ENCODE measurements around the gene RPL18. TPM values are rescaled to one million over a fixed set of nuclear protein-coding genes. Genes with fewer than 3 reads are reported as not detected.

RPL18 gene
- total and polyA plus RNA-seq, 8 donors = 1,028 to 1,744 (median 1,547) TPM

DNA sequence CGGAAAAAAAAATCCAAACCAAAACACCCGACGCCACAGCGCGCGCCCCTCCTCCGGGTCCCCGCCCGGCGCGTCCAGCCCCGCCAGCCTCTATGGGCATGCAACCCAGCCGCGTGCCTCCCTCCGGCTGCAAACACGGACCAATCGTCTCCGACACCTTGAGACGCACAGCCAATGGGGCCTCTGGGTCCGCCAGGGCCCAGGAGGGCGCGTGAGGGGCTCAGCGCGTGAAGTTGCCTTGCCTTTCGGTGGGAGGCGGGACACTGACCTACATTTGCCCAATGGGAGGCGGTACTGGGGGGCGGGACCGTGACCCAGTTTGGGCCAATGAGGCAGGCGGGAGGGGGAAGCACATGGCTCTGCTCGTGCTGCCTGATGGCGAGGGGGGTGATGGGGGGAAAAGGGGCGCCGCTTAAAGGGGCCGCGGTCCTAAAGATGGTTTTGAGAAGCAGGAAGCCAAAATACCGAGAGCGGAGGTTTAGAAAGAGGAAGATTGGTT is 18.5 kb upstream of the RPL18 start:
- TF ChIP-seq, protein P1, sequence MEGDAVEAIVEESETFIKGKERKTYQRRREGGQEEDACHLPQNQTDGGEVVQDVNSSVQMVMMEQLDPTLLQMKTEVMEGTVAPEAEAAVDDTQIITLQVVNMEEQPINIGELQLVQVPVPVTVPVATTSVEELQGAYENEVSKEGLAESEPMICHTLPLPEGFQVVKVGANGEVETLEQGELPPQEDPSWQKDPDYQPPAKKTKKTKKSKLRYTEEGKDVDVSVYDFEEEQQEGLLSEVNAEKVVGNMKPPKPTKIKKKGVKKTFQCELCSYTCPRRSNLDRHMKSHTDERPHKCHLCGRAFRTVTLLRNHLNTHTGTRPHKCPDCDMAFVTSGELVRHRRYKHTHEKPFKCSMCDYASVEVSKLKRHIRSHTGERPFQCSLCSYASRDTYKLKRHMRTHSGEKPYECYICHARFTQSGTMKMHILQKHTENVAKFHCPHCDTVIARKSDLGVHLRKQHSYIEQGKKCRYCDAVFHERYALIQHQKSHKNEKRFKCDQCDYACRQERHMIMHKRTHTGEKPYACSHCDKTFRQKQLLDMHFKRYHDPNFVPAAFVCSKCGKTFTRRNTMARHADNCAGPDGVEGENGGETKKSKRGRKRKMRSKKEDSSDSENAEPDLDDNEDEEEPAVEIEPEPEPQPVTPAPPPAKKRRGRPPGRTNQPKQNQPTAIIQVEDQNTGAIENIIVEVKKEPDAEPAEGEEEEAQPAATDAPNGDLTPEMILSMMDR (IDR thresholded peaks at IDR 0.05) = no peak
- Histone ChIP-seq H3K4me1 (peaks cover 19 to 56% of the 10 kb centered on the region in 2 donors), H3K4me3 (peak overlapping the region; percentile 60 to 64), H3K27ac (peak overlapping the region; percentile 91 to 94), H3K27me3 (no peaks in the 10 kb centered on the region), H3K36me3 (no peaks in the 10 kb centered on the region), H3K9me3 (no peaks in the 10 kb centered on the region)
- intact Hi-C loops (cut with DNase I) = no loop called here
- DNase-seq (peak; percentile 97 to 99 (median 98)), ATAC-seq (peak; percentile 77)

DNA sequence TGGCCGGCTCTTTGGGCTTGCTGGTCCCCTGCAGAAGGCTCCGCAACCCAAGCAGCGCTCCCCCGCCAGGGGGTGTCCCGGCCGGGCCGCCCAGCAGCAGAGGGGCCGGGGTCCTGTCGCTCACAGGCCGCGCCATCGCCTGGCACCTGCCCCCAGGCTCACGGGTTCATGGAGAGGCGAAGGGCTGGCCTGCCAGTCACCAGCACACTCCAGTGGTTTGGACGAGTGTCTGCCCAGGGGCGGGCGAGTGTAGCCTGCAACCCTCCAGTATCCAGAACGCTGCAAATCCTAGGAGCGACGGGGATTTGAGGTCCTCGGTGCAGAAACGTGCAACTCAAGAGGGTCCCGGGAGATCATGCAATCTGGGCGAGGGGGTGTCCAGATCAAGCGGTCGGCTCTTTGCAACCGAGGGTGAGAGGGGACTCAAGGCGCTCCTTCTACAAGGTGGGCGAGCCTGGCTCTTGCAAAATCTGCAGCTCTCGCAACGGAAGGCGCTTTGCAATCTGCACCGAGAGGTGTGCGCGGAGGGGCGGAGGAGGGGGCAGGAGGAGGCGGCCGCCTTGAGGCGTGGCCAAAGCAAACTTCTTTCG is 18.0 kb upstream of the RPL18 start, which contains the start of gene DBP:
DBP (minus strand) TSS at position 521 of the 590 bp plus-strand sequence; CDS start at position 136, 385 bp downstream.
- intact Hi-C loops (cut with DNase I) = no loop called here
- H3K9me3 ChIP-seq = no peaks in the 10 kb centered on the region
- peak within 1 kb of the TSS; percentile 91 to 94 for H3K27ac ChIP-seq
- no peaks in the 10 kb centered on the region for H3K36me3 ChIP-seq
- peak within 1 kb of the TSS; percentile 60 to 64 for H3K4me3 ChIP-seq
- ATAC-seq = peak; percentile 16
- no peaks in the 10 kb centered on the region for H3K27me3 ChIP-seq
- TF ChIP-seq, protein P1 (IDR thresholded peaks at IDR 0.05) = no peak
- DNase-seq = peak in 2 of 4 donors; percentile 74 to 86
- peaks cover 19 to 59% of the 10 kb centered on the region in 2 donors for H3K4me1 ChIP-seq

DNA sequence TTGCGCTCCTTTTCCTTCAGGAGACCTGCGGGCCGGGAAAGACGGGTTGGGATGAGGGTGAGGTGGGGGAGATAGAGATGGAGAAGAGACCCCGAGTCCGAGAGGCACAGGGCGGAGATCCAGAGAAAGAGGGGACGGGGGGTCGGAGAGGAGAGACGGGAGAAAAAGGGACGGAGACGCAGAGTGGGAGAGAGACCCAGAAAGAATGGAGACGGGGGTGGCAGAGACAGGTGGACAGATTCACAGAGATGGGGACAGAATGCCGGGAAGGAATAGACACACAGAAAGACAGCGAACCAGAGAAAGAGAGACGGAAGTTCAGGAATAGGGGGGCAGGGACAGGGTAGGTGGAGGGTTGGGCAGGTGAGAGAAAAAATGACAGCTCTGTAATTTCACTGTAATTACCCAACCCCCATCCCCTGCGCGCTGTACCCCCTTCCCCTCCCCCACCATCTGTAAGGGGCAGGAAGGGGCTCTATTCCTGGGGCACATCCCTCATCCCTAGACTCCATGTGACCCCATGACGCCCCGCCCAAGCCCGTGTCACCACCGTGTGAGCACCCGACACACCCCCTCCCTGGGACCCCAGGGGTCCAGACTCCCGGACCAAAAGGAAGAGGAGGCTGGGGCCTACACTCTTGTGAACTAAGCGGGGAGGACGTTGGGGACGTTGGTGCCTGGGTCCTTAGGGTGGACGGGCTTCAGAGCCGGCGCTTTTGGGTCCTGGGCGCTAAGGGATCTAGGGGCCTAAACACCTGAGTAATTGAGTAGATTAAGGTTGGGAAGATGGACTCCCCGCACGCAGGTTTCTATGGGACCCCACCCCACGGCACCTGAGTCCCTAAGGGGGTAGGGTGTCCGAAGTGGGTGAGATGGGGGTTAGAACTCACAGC is 17.2 kb upstream of the RPL18 start:
- Histone ChIP-seq H3K27me3 (no peaks in the 10 kb centered on the region), H3K4me1 (peaks cover 19 to 66% of the 10 kb centered on the region in 2 donors), H3K27ac (peak overlapping the region; percentile 91 to 94), H3K4me3 (peak overlapping the region; percentile 60 to 64), H3K36me3 (no peaks in the 10 kb centered on the region), H3K9me3 (no peaks in the 10 kb centered on the region)
- ATAC-seq (no peak), DNase-seq (peak in 2 of 4 donors; percentile 41 to 63)
- intact Hi-C loops (cut with DNase I) = no loop called here
- TF ChIP-seq, protein P1 (IDR thresholded peaks at IDR 0.05) = no peak

DNA sequence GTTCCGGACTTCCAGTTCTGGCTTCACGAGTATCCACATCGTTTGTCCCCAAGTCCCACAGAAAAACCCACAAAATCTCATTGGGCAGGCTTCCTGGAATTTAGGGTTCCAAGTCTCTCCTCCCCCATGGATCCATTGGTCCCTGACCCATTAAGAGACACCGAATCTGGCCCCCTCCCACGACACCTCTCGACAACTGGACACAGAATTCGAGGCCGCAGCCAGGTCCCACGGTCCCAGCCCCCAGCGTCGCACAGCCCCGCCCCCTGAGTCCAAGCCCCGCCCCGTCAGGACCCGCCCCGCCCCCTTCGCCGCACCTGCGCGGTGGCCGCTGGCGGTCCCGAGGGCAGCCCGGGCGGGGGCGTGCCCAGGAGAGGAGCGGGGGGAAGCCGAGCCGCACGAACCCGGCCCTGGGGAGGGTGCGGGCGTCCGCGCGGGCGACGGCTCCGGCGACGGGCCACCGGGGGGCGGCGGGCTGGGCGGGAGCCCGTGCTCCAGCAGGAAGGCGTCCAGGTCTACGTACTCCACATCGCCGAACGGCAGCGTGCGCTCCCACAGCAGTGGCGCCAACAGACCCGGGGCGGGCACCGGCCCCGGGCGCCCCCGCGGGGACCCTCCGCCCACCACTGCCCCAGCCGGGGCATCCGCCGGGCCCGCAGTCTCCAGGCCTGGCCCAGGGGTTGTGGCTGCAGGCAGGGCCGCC is 16.4 kb upstream of the RPL18 start:
- Histone ChIP-seq H3K9me3 (no peaks in the 10 kb centered on the region), H3K4me1 (peaks cover 26 to 74% of the 10 kb centered on the region in 2 donors), H3K27me3 (no peaks in the 10 kb centered on the region), H3K27ac (peak overlapping the region; percentile 91 to 94), H3K36me3 (peaks cover 0 to 3% of the 10 kb centered on the region in 2 donors), H3K4me3 (peak overlapping the region; percentile 60 to 64)
- ATAC-seq = peak; percentile 46
- DNase-seq = peak in 3 of 4 donors; percentile 55 to 92 (median 71)
- TF ChIP-seq, protein P1 (IDR thresholded peaks at IDR 0.05) = no peak
- intact Hi-C loops (cut with DNase I) = no loop called here
